Lung (tissue), 12 donors: ENCODE results near the gene SYVN1. TPM values are rescaled to one million over a fixed set of nuclear protein-coding genes. Genes with fewer than 3 reads are reported as not detected.
A peak's percentile ranks its signal among the peaks of the same experiment; 100 is the strongest.

Experiments
- ATAC-seq: fragments of 200-7000 bp; cut with Tn5 transposase; one replicate; pipeline ENCODE4 v1.9.1; 2020; ENCODE audit warnings: moderate number of reproducible peaks; ENCODE audit not compliant: insufficient read depth, low FRiP score
- DNase-seq, 3 donors: peaks; one replicate each; pipeline ENCODE4 v3.0.0-alpha.2; 2013 to 2017
- H3K27ac ChIP-seq, 2 donors: one replicate each; pipeline ENCODE4 v1.5.1; 2013; ENCODE audit warnings: mild to moderate bottlenecking in 2 of 2, moderate library complexity in 2 of 2, control low read depth in 1 of 2, inconsistent platforms in 1 of 2, low read depth in 1 of 2, low read length in 1 of 2
- H3K27me3 ChIP-seq, 3 donors: one replicate each; pipeline ENCODE4 v1.5.1; 2013; ENCODE audit warnings: low read length in 2 of 3; ENCODE audit not compliant: control insufficient read depth in 3 of 3, insufficient read depth in 3 of 3
- H3K36me3 ChIP-seq, 4 donors: one replicate each; pipeline ENCODE4 v1.5.1; 2013; ENCODE audit warnings: low read length in 4 of 4, mild to moderate bottlenecking in 1 of 4, moderate library complexity in 1 of 4; ENCODE audit not compliant: control insufficient read depth in 4 of 4, insufficient read depth in 4 of 4
- H3K4me1 ChIP-seq, 5 donors: one replicate each; pipeline ENCODE4 v1.5.1; 2013; ENCODE audit warnings: low read length in 5 of 5, mild to moderate bottlenecking in 2 of 5, moderate library complexity in 1 of 5; ENCODE audit not compliant: control insufficient read depth in 5 of 5, insufficient read depth in 5 of 5
- H3K4me3 ChIP-seq: one replicate; pipeline ENCODE4 v1.5.1; 2013; ENCODE audit warnings: mild to moderate bottlenecking, control low read depth, moderate library complexity
- H3K9ac ChIP-seq, 2 donors: one replicate each; pipeline ENCODE4 v1.5.1; 2013; ENCODE audit warnings: low read length in 2 of 2, control low read depth in 1 of 2; ENCODE audit not compliant: insufficient read depth in 1 of 2
- H3K9me3 ChIP-seq, 4 donors: one replicate each; pipeline ENCODE4 v1.5.1; 2013; ENCODE audit warnings: low read length in 3 of 4, mild to moderate bottlenecking in 1 of 4, moderate library complexity in 1 of 4; ENCODE audit not compliant: control insufficient read depth in 4 of 4, insufficient read depth in 3 of 4
- CTCF ChIP-seq: IDR thresholded peaks from 2 replicates; pipeline ENCODE4 v1.5.1; 2012; ENCODE audit warnings: mild to moderate bottlenecking; ENCODE audit errors: control extremely low read depth, extremely low read depth
- WGBS, 2 donors: extraction: QIAGEN DNeasy Blood & Tissue Kit; methylation state at CpG; one replicate each; pipeline ENCODE4 v1.1.7; 2013; 5-methylcytosine and 5-hydroxymethylcytosine counted together
- polyA plus RNA-seq, 2 donors: library from polyadenylated mRNA; stranded (reverse); fragments of 200-250 nt; gene quantifications; one replicate each; pipeline ENCODE4 v1.2.1, GENCODE V29; 2013
- total RNA-seq, 2 donors: library from RNA; depleted of rRNA in 1 of 2; stranded (reverse); fragments of >200 nt in 1 of 2; gene quantifications; one replicate each; pipeline ENCODE4 v1.2.1, GENCODE V29; 2014 to 2021
- donor health status: control.
- donor health status: control.
- donor health status: Bipolar disorder and iron deficiency.
- donor health status: healthy.
- donor health status: DM: yes; HTN: yes; CAD: no.

Gene SYVN1
- total and polyA plus RNA-seq, 4 donors: 31.6 to 80.7 (median 37.6) TPM

DNA sequence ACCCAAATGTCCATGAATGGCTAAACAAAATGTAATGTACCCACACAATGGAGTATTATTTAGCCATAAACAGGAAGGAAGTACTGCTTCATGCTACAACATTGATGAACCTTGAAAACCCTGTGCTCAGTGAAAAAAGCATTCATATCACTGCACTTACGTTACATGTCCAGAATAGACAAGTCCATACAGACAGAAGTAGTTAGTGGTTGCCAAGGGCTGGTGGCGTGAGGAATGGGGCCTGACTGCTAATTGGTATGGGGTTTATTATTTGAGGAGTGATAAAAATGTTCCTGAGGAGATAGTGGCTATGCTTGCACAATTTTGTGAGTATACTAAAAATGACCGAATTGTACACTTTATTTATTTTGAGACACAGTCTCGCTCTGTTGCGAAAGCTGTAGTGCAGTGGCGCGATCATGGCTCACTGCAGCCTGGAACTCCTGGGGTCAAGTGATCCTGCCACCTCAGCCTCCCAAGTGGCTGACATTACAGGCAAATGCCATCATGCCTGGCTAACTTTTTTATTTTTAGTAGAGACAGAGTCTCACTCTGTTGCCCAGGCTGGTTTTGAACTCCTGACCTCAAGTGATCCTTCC, 7.7 kb upstream of the SYVN1 start:
- no peak for DNase-seq
- H3K4me1 ChIP-seq: no peaks in the 10 kb centered on the region

DNA sequence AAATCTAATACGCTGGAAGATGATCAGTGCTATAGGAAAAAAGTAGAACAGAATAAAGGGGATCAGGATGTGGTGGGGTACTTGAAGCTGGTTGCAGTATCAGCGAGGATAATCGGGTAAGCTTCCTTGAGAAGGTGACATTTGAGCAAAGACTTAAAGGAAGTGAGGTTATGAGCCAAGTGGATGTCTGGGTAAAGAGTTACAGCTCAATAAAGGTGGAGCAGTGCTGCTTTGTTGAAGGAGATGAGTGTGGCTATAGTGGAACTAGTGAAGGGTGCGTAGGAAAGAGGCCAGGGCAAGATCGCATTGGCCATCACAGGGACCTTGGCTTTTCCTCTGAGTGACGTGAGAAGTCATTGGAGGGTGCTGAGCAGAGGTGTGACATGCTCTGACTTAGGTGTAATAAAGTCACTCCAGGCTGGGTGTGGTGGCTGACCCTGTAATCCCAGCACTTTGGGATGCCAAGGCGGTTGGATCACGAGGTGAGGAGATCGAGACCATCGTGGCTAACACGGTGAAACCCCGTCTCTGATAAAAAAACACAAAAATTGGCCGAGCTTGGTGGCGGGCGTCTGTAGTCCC, 2.3 kb upstream of the SYVN1 start:
- no peaks in the 10 kb centered on the region for H3K27me3 ChIP-seq
- no peak overlapping the region for H3K27ac ChIP-seq
- H3K9ac ChIP-seq: no peak overlapping the region
- WGBS, 2 donors: 91 to 93% methylated on average over 15 of the region's 15 CpGs
- DNase-seq (no peak), ATAC-seq (no peak)
- no peak overlapping the region for H3K4me3 ChIP-seq
- peaks cover 6 to 15% (median 13%) of the 10 kb centered on the region in 4 donors for H3K36me3 ChIP-seq
- H3K9me3 ChIP-seq: no peaks in the 10 kb centered on the region
- peaks cover 0 to 20% (median 12%) of the 10 kb centered on the region in 5 donors for H3K4me1 ChIP-seq
- TF ChIP-seq CTCF: no peak

More for the DNA sequence above, 7.7 kb upstream of the SYVN1 start:
- Histone ChIP-seq H3K36me3 (no peaks in the 10 kb centered on the region), H3K27ac (no peak overlapping the region), H3K9ac (no peak overlapping the region), H3K9me3 (no peaks in the 10 kb centered on the region), H3K4me3 (no peak overlapping the region), H3K27me3 (no peaks in the 10 kb centered on the region)
- ATAC-seq: no peak
- WGBS, 2 donors: 66% methylated on average over 7 of the region's 7 CpGs
- TF ChIP-seq CTCF: no peak

DNA sequence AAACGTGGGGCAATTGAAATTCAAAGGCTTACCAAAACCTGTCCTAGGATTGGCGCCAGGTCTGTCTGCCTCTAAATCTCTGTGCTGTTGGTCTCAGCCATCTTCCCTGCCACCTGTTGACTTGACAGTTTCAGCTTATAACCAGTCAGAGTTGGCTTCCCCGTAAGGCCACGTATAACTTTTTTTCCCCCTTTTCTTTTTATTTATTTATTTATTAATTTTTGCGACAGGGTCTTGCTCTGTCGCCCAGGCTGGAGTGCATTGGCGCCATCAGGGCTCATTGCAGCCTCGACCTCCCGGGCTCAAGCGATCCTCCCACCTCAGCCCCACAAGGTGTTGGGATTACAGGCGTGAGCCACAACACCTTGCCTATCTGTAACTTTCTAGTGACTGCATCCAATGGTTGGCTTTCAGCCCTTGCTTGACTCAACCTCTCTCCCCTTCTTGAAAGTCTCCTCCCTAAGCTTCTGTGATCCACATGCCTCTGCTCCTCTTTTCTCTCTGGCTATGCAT, 1.4 kb upstream of the SYVN1 start:
- no peaks in the 10 kb centered on the region for H3K9me3 ChIP-seq
- peak overlapping the region; percentile 96 to 98 for H3K27ac ChIP-seq
- no peaks in the 10 kb centered on the region for H3K27me3 ChIP-seq
- H3K36me3 ChIP-seq: peaks cover 6 to 24% (median 21%) of the 10 kb centered on the region in 4 donors
- H3K4me3 ChIP-seq: peak overlapping the region; percentile 24
- no peak for TF ChIP-seq CTCF
- DNase-seq (no peak), ATAC-seq (no peak)
- 60 to 61% methylated on average over 11 of the region's 11 CpGs for WGBS, 2 donors
- peaks cover 0 to 20% (median 12%) of the 10 kb centered on the region in 5 donors for H3K4me1 ChIP-seq
- H3K9ac ChIP-seq: peak overlapping the region; percentile 92 to 96
